ENCODE data around the gene LSM10.

- TF ChIP-seq, protein P1, sequence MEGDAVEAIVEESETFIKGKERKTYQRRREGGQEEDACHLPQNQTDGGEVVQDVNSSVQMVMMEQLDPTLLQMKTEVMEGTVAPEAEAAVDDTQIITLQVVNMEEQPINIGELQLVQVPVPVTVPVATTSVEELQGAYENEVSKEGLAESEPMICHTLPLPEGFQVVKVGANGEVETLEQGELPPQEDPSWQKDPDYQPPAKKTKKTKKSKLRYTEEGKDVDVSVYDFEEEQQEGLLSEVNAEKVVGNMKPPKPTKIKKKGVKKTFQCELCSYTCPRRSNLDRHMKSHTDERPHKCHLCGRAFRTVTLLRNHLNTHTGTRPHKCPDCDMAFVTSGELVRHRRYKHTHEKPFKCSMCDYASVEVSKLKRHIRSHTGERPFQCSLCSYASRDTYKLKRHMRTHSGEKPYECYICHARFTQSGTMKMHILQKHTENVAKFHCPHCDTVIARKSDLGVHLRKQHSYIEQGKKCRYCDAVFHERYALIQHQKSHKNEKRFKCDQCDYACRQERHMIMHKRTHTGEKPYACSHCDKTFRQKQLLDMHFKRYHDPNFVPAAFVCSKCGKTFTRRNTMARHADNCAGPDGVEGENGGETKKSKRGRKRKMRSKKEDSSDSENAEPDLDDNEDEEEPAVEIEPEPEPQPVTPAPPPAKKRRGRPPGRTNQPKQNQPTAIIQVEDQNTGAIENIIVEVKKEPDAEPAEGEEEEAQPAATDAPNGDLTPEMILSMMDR (conservative IDR thresholded peaks at IDR 0.05; ENCODE audit: low read length) = no peak
- no peak for TF ChIP-seq EZH2phosphoT487 (IDR thresholded peaks at IDR 0.05; ENCODE audit: borderline replicate concordance)
Measured at GRCh38 chr1:36442337-36442736, 44.6 kb upstream of the LSM10 start.

Data from Loucy (cell line).